DND-41 (cell line): ENCODE data around the gene NUDT4.

Source experiments
- EZH2 ChIP-seq: IDR thresholded peaks from 3 replicates; pipeline ENCODE4 v1.6.1; 2012; ENCODE audit warnings: borderline replicate concordance, low read depth, mild to moderate bottlenecking, moderate library complexity, low read length, inconsistent platforms; ENCODE audit not compliant: severe bottlenecking
- TF ChIP-seq, protein P1 (sequence below): IDR thresholded peaks from 2 replicates; pipeline ENCODE4 v1.5.1; 2012; ENCODE audit warnings: borderline replicate concordance, low read length, moderate library complexity, mild to moderate bottlenecking; ENCODE audit not compliant: poor library complexity, severe bottlenecking; ENCODE audit errors: extremely low read depth

DNA sequence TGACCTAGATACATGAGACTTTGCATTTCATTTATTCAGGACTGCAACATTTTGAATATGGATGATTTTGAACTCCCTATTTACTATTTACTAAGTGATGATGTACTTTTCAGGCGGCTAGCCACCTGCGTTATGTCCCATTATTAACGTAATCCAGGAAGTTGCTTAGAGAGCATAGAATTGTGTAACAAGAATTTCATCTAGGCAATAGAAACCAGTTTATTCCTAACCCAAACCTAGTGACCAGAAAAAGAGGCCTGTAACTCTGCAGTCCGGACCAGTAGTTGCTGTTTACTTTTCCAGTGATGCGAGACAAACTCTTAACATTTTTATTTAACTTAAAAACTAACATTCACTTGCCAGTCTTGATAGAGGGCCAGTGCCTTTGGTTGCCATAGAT lies 12.3 kb downstream of the NUDT4 start:
- TF ChIP-seq EZH2: no peak
- TF ChIP-seq, protein P1, sequence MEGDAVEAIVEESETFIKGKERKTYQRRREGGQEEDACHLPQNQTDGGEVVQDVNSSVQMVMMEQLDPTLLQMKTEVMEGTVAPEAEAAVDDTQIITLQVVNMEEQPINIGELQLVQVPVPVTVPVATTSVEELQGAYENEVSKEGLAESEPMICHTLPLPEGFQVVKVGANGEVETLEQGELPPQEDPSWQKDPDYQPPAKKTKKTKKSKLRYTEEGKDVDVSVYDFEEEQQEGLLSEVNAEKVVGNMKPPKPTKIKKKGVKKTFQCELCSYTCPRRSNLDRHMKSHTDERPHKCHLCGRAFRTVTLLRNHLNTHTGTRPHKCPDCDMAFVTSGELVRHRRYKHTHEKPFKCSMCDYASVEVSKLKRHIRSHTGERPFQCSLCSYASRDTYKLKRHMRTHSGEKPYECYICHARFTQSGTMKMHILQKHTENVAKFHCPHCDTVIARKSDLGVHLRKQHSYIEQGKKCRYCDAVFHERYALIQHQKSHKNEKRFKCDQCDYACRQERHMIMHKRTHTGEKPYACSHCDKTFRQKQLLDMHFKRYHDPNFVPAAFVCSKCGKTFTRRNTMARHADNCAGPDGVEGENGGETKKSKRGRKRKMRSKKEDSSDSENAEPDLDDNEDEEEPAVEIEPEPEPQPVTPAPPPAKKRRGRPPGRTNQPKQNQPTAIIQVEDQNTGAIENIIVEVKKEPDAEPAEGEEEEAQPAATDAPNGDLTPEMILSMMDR: no peak
